Medulla oblongata (tissue), 1 donor: ENCODE measurements around the gene NAV2.
"Not testable (repeated sequence)": the region's sequence is repeated elsewhere in the genome, so short reads cannot be mapped to it uniquely, and the experiment has no call there.

Experiments used
- DNase-seq: peaks from one replicate; pipeline ENCODE4 v3.0.0-alpha.2; 2015; ENCODE audit errors: extremely low spot score

Gene NAV2

DNA sequence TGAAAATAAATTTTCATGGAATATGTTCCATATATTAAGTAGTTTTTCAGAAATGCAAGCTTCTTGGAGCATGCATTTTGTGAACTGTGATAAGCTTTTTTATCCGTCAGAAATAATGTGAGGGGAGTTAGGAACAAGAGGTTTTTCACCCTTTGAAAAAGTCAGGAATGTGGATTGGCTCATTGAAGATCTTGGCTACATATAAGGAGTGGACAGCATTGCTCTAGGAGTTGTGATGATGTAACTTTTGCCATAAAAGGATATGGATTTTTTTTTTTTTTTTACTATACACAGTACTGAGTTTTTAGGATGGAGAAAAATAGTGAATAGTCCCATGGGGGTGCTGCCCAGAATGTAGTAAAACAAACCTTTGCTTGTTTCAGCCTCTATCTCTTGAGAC, 180.2 kb downstream of the NAV2 start:
- no peak for DNase-seq

DNA sequence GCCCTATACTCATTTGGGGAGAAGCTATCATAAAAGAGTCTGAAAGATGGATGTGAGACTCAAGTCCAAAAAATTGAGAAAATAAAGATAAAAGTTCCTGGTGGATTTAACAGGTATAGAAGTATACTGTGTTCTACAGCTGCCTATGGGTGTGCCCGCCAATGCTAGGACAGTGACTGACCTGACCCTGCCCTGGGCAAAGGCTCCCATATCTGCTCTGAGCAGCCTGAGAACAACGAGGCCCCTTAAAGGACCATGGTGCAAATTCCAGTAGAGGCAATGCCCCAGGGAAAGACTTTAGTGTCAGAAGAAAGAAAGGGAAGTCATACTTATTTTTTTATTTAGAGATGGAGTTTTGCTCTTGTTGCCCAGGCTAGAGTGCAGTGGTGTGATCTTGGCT, 181.8 kb downstream of the NAV2 start:
- no peak for DNase-seq

DNA sequence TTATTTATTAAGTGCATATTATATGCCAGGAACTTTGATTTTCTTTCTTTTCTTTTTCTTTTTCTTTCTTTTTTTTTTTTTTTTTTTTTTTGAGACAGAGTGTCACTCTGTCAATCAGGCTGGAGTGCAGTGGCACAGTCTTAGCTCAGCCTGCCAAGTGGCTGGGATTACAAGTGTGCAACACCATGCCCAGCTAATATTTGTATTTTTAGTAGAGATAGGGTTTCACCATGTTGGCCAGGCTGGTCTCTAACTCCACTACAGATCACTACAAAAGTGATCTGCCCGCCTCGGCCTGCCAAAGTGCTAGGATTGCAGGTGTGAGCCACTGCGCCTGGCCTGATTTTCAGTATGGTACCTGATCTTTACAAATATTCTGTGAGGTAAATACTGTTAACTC, 182.4 kb downstream of the NAV2 start:
- DNase-seq = not testable (repeated sequence)

- DNase-seq = no peak
These were observed 183.1 kb downstream of the NAV2 start for GRCh38 chr11:19895776-19896175.

- DNase-seq = peak; percentile 92
These were observed 191.0 kb downstream of the NAV2 start for GRCh38 chr11:19903620-19904069.

GRCh38 chr11:19905280-19905853, 192.7 kb downstream of the NAV2 start:
- DNase-seq = peak; percentile 48

DNA sequence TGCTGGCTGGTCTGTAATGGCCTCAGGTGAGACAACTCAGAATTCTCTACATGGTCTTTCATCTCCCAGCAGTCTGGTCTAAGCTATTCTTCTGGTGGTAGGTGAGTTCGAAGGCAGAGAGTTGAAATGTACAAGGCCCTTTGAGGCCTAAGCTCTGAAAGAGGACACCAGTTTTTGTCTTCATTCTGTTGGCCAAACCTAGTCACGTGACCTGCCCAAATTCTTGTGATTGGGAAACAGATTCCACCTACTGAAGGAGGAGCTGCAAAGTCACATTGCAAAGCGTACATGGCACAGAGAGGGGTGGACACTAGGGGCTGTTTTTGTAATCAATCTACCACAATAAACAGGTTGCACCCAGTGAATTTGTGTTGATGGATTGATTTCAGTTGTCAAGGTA, 193.5 kb downstream of the NAV2 start:
- DNase-seq = no peak

DNA sequence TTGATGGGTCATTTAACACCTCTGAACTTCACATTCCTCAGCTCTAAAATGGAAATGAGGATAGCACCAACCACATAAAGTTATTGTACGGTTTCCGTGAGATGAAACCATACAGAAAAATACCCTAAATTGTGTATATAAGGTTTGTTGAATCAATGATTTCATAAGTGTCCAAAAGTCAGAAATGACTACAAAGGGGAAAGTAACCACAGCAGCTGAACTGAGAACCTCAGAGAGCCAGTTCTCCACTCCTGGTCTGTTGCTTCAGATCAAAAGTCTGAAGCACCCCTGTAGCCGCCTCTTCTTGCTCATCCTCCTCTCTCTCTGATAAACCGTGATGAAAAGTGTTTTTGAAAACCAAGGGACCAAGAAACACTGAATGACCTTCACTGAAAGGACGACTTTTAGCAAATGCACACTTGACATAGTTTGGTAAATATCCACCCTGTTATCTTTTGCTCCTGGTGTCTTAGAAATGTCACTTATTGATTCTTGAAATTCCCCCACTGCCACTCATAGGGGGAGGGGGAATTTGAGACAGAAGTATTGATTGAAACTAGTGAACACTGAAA, 194.5 kb downstream of the NAV2 start:
- no peak for DNase-seq

GRCh38 chr11:19907839-19908238, 195.2 kb downstream of the NAV2 start:
- no peak for DNase-seq

DNA sequence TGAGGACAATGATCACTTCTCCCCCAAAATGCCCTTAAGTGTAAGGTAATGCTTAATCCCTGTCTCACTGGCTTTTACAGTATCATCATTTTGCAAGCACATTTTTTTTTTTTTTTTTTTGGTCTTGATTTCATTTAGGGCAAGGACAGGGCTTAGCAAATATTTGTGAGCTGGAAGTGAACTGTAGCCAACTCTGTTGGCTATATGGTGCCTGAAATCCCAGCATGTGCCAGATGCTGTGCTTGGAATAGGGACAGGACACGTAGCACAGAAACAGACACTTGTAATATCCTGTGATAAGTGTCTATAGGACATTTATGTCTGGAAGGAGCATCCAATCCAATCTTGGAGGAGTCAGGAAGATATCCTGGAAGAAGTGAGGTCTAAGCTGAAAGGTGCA, 198.3 kb downstream of the NAV2 start:
- DNase-seq = no peak

DNA sequence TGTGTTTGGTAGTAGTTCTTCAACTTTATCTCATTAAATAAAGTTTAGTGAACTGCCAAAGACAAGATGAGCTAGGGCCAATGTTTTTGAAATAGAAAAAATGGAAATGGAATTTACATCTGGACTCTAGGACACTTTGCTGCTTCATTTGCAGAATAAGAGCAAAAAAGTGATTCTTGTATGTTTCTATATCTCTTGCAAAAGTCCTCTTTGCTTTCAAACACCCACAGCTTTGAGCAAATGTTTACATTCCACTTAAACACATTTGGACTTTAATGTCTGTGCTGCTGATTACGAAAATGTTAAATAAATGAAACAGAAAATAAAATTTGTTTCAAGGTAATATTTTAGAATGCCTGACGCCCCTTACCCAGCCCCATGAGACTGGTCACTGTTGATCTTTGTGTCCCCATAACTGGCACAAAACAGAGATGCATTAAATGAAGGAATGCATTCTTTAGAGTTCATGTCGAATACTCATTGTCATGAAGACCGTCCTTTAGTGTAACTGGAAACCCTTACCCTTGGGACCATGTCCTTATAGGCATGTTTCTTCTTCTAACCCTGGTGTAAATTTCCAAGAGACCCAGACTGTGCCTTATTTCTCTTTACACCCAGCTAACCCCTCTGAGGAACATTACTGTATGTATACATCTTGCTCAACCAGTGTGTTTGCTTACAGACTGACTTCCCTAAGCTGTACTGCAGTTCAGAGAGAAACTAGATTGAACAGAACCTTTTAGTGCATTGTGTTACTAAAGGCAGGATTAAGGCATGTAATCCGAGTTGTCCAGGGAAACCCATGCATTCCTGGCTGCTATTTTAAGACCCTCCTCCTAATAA, 199.7 kb downstream of the NAV2 start:
- DNase-seq = no peak

GRCh38 chr11:19912958-19913892, 200.6 kb downstream of the NAV2 start:
- no peak for DNase-seq

GRCh38 chr11:19913893-19914249, 201.2 kb downstream of the NAV2 start:
- DNase-seq = no peak

GRCh38 chr11:19915808-19916207, 203.2 kb downstream of the NAV2 start:
- DNase-seq = no peak

GRCh38 chr11:19917069-19917468, 204.4 kb downstream of the NAV2 start:
- DNase-seq = no peak

GRCh38 chr11:19918302-19919049, 205.8 kb downstream of the NAV2 start:
- no peak for DNase-seq

DNA sequence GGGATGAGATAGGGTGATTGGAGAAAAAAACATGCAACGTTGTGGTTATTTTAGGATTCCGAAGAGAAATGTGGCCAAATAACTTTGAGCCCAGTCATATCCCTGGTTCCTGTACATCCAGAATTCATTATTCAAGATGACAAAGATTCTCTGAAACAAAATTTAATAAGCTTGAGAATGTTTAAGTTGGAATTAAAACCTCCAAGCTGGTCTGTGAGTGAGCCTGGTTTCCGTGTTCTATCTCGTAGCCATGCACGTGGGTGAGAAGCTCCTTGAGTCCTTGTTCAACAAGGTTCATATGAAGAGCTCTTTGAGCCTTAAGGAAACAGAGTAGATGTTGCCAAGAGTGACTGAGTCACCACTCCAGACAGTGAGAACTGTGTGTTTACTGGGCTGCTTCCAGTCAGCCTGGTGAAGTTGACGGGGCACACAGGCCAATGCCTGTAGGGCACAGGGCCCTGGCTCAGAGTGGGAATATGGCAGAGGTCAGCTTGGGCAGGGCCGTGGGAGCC, 206.5 kb downstream of the NAV2 start:
- no peak for DNase-seq

DNA sequence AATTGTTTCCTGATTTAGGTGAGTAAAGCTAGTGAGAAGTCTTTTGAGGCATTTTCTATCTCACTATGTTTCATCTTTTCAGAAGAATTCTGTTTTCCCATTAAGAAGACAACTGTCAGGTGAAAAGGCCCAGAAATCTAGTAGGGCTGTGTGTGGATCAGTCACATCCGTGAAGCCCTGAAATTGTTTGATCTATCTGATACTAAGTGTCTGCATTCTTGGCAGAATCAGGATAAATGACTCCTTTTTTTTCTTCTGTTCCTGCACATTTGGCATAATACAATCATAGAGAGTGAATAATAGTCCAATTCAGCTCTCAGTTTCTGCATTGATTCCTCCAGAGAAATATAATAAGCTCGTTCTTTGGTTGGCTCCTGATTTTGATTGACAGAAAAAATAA, 208.3 kb downstream of the NAV2 start:
- DNase-seq = no peak

DNA sequence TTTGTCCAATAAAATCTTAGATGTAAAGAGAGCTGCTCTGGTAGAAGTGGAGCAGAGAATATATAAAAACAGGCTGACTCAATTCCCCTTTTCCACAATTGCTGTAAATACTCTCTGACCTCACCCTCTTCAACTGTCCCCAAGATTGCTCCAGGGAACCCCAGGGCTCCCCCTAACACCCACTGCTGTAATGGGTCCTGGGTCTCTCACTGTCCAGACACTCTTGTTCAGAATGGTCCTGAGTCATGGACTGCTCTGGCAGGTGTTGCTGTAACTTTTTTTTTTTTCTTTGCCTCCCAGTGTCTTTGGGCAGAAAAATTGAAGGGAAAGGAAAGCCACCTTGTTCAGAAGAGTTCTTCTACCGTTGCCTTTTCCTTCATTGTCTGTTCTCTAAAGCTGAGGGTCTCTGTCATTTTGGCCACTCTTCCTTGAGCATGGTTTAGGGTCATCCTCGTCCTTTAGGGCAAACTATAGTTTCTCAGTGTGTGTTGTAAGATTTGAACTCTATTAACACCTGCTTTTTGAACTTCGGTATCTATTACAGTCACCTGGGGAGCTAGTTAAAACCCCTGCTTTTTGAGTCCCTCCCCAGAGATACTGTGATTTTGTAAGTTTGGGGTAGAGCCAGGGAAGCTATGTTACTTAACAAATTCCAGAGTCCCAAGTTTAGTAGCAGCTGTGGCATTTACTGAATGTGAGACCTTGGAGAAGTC, 209.5 kb downstream of the NAV2 start:
- DNase-seq = no peak

- no peak for DNase-seq
These were observed 210.0 kb downstream of the NAV2 start for GRCh38 chr11:19922689-19923035.

GRCh38 chr11:19923626-19924025, 211.0 kb downstream of the NAV2 start:
- DNase-seq = no peak
